Cortex of kidney (tissue), 1 donor: ENCODE data around the gene GPRIN2.
"Not testable (repeated sequence)": the region's sequence is repeated elsewhere in the genome, so short reads cannot be mapped to it uniquely, and the experiment has no call there.

Source experiments
- DNase-seq: peaks from one replicate; lab custom pipeline; 2025; lab: John Stamatoyannopoulos, UW

Gene GPRIN2

GRCh38 chr10:46537309-46537708 is 19.1 kb downstream of the GPRIN2 start:
- no peak for DNase-seq

- DNase-seq, result no peak
These were observed 19.7 kb downstream of the GPRIN2 start for GRCh38 chr10:46536781-46537180.

GRCh38 chr10:46536171-46536570 is 20.3 kb downstream of the GPRIN2 start:
- DNase-seq, result no peak

GRCh38 chr10:46534828-46535524 is 21.5 kb downstream of the GPRIN2 start:
- no peak for DNase-seq

- DNase-seq, result not testable (repeated sequence)
These were observed 24.2 kb downstream of the GPRIN2 start for GRCh38 chr10:46532256-46532655.

GRCh38 chr10:46530249-46531186 is 25.9 kb downstream of the GPRIN2 start:
- DNase-seq, result no peak

- DNase-seq, result not testable (repeated sequence)
These were observed 26.7 kb downstream of the GPRIN2 start for GRCh38 chr10:46529742-46530141.

- no peak for DNase-seq
These were observed 27.5 kb downstream of the GPRIN2 start for GRCh38 chr10:46528675-46529615.

GRCh38 chr10:46528171-46528671 is 28.2 kb downstream of the GPRIN2 start:
- no peak for DNase-seq

GRCh38 chr10:46527241-46527811 is 29.1 kb downstream of the GPRIN2 start:
- no peak for DNase-seq

GRCh38 chr10:46526682-46527038 is 29.8 kb downstream of the GPRIN2 start:
- no peak for DNase-seq

GRCh38 chr10:46525824-46526681 is 30.4 kb downstream of the GPRIN2 start:
- DNase-seq, result no peak

GRCh38 chr10:46525177-46525823 is 31.2 kb downstream of the GPRIN2 start:
- no peak for DNase-seq

GRCh38 chr10:46524472-46525176 is 31.8 kb downstream of the GPRIN2 start:
- DNase-seq, result no peak

GRCh38 chr10:46523962-46524471 is 32.4 kb downstream of the GPRIN2 start:
- DNase-seq, result no peak

- no peak for DNase-seq
These were observed 33.1 kb downstream of the GPRIN2 start for GRCh38 chr10:46523119-46523961.

- DNase-seq, result no peak
These were observed 34.0 kb downstream of the GPRIN2 start for GRCh38 chr10:46522295-46523118.
